KOPT-K1 (cell line): ENCODE measurements around the gene NKAIN1.

ENCODE experiments used
- H3K27ac ChIP-seq: fragments of 200-600 bp; sonication (generic); 2 replicates; pipeline ENCODE4 v1.5.1; 2016; ENCODE audit warnings: antibody characterized with exemption, mild to moderate bottlenecking, low read depth, low read length; ENCODE audit not compliant: poor library complexity, severe bottlenecking
- H3K36me3 ChIP-seq: fragments of 200-600 bp; sonication (generic); 2 replicates; pipeline ENCODE4 v1.5.1; 2017; ENCODE audit warnings: antibody characterized with exemption, mild to moderate bottlenecking, low read length, moderate library complexity; ENCODE audit not compliant: insufficient read depth
- H3K9me3 ChIP-seq: fragments of 200-600 bp; sonication (generic); 2 replicates; pipeline ENCODE4 v1.5.1; 2017; ENCODE audit warnings: antibody characterized with exemption, low read length, mild to moderate bottlenecking; ENCODE audit not compliant: insufficient read depth, poor library complexity, severe bottlenecking

The NKAIN1 gene

GRCh38 chr1:31244326-31244725 is 4.6 kb upstream of the NKAIN1 start:
- Histone ChIP-seq H3K9me3 (no peaks in the 10 kb centered on the region), H3K27ac (no peak overlapping the region), H3K36me3 (no peaks in the 10 kb centered on the region)

GRCh38 chr1:31243501-31244286 is 4.0 kb upstream of the NKAIN1 start:
- no peaks in the 10 kb centered on the region for H3K9me3 ChIP-seq
- no peak overlapping the region for H3K27ac ChIP-seq
- H3K36me3 ChIP-seq = no peaks in the 10 kb centered on the region

- no peaks in the 10 kb centered on the region for H3K9me3 ChIP-seq
- H3K36me3 ChIP-seq = no peaks in the 10 kb centered on the region
- no peak overlapping the region for H3K27ac ChIP-seq
Observed at GRCh38 chr1:31241321-31241720, 1.6 kb upstream of the NKAIN1 start.

DNA sequence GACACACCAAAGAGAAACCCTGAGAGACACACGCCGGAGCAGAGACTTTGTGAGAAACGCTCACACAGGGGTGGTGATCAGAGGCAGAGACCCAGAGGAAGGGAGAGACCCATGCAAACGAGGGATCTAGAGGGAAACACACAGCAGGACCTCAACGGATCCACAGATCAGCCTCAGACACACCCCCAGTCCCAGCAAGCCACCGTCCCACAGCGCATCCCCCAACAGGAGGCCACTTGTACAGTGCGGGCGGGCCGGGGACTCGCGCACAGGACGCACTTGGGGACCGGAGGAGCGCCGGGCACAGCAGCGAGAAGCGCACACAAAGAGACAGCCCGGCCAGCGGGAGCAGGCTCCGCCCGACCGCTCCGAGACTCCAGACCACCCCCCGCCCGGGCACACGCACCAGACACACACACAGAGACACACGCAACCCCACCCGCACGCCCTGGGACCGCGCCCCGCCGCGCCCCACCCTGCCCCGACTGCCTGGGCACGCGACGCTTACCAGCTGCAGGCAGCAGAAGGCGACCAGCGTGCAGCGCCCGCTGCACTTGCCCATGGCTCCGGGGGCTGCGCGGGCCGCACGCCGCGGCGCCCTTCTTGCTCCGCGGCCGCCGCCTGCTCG is 587 bp downstream of the NKAIN1 start:
- Histone ChIP-seq H3K27ac (no peak overlapping the region), H3K9me3 (no peaks in the 10 kb centered on the region)

DNA sequence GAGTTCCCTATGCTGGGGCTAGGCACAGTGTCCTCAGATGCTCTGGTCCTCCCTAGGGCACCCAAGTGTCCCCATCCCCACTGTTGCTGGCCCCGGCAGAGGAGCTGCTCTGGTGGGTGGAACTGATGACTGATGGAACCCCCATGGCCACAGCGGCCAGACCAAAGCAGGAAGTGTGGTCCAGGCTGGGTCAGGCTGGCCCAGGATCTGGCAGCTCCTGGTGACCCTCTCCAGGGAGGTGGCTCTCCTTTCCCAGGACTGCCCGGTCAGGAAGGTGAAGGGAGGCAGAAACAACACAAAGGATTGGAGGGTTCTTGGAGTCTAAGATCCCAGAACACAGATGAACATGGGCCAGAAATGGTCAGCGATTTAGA is 1.1 kb downstream of the NKAIN1 start:
- Histone ChIP-seq H3K9me3 (no peaks in the 10 kb centered on the region), H3K36me3 (no peaks in the 10 kb centered on the region), H3K27ac (no peak overlapping the region)

More for the DNA sequence above, 587 bp downstream of the NKAIN1 start:
- H3K36me3 ChIP-seq = no peaks in the 10 kb centered on the region

DNA sequence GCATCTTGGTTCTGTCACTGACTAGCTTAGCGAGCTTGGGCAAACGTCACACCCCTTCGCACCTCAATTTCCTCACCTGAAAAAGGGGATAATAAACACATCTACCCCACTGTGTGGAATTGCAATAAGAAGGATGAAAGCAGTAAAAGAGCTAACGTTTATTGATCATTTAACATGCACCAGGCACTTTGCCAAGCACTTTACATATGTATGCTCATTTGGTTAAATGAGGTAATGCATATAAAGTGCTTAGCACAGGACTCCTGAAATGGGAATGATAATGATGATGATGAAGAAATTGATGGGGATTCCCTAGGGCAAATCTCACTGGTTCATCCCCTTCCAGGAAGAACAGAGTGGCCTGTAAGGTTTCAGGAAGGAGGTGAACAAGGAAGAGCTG is 4.8 kb downstream of the NKAIN1 start:
- H3K36me3 ChIP-seq = no peaks in the 10 kb centered on the region
- H3K9me3 ChIP-seq = no peaks in the 10 kb centered on the region
- no peak overlapping the region for H3K27ac ChIP-seq

DNA sequence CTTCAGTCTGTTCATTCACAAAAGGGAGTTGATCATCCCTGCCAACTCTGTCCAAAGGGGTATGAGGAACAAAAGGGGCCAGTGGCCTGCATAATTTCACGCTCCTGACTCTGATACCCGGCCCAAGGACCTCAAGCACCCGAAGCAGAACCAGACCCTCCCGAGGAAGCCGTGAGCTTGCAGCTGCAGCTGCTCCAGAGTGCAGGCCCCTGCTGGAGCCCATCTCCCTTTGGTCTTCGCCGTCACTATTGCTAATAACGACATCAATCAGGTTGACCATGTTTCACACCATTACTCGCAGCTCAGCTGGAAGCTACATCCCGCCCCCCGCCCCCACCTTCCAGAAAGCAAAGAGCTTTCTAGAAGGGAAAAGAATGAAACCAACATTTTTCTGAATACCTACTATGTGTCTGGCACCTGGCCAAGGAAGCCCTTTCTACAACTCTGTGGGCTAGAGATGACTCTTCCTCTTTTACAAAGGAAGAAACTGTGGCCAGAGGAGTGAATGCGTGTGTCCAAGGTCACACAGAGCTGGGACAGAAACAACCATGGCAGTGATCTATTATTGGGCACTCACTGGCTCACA is 5.5 kb downstream of the NKAIN1 start:
- H3K27ac ChIP-seq = no peak overlapping the region
- no peaks in the 10 kb centered on the region for H3K9me3 ChIP-seq
- no peaks in the 10 kb centered on the region for H3K36me3 ChIP-seq

GRCh38 chr1:31232689-31233088 is 7.0 kb downstream of the NKAIN1 start:
- Histone ChIP-seq H3K9me3 (no peaks in the 10 kb centered on the region), H3K27ac (no peak overlapping the region)

DNA sequence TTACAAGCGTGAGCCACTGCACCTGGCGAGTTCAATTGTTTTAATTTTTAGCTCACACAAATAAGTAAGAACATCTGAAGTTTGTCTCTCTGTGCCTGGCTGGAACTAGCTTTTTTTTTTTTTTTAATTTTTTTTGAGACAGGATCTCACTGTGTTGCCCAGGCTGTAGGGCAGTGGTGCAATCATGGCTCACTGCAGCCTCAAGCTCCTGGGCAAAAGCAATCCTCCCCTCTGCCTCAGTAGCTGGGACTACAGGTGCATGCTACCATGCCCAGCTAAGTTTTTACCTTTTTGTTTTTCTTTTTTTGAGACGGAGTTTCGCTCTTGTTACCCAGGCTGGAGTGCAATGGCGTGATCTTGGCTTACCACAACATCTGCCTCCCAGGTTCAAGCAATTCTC is 7.9 kb downstream of the NKAIN1 start:
- H3K27ac ChIP-seq = no peak overlapping the region
- no peaks in the 10 kb centered on the region for H3K9me3 ChIP-seq
- no peaks in the 10 kb centered on the region for H3K36me3 ChIP-seq

More at GRCh38 chr1:31232689-31233088, 7.0 kb downstream of the NKAIN1 start:
- no peaks in the 10 kb centered on the region for H3K36me3 ChIP-seq

- Histone ChIP-seq H3K9me3 (no peaks in the 10 kb centered on the region), H3K36me3 (no peaks in the 10 kb centered on the region), H3K27ac (no peak overlapping the region)
Observed at GRCh38 chr1:31230378-31230777, 9.3 kb downstream of the NKAIN1 start.

DNA sequence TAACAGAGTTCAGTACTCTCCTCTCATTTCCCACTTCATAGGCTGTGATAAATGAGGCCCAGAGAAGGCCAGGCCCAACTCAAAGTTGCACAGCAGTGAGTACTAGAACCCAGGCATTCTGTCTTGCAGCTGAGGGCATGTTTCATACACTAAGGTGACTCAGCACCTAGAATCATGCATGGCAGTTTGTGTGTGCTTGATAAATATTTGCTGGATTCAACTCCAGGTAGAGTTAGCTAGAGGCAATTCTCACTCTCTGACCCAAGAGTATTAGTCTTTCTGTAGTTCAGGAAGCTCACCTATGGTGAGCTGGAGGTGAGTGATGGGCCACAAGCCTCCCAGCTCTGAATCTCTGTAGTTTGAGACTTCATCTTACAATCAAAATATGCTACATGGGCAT is 10.7 kb downstream of the NKAIN1 start:
- no peaks in the 10 kb centered on the region for H3K36me3 ChIP-seq
- H3K27ac ChIP-seq = no peak overlapping the region
- H3K9me3 ChIP-seq = no peaks in the 10 kb centered on the region

DNA sequence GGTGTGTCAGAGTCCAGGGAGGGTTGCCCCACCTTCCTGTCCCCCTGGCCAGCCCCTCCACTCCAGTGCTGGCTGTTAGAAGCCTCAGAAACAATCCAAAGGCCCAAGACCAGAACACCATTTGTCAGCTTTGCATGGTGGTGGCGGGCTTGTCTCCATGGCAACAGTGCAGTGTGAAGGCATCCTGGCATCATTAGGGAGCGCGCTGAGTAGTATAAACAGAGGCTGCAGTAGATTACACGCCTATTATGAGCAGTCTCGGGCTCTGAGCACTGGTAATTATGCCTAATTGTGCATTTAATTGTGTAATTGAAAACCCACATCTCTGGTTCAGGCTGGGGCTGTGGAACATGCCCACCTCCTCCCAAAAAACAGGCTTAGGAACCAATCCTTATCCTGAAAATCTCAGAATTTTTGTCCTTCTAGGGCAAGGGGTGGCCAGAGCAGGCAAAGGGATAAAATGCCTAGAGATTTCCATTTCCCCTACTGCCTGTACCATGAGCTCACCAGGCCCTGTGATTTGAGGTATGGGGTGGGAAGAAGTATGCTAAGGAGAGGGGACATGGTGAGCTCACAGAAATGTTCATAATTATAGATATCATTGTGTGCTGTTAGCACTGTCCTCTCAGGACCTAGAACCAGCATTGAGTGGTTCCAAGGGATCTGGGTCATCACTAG is 11.7 kb downstream of the NKAIN1 start:
- H3K9me3 ChIP-seq = no peaks in the 10 kb centered on the region
- no peaks in the 10 kb centered on the region for H3K36me3 ChIP-seq
- H3K27ac ChIP-seq = no peak overlapping the region

DNA sequence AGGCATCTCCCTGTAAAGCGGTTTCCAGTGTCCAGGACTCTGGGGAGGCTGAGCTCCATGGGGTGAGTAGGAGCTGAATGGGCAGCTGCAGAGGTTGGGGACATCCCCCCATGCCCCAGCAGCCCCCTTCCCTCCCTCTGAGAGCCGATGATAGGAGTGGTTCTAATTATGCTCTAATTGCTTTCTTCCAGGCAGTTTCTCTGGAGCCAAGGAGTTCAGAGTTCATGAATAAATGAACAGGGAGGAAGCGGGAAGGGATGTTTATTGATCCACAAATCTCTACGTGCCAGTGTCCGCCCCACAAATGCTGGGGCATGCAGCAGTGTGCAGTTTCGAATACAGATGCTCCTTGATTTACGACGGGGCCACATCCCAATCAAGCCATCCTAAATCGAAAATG is 15.6 kb downstream of the NKAIN1 start:
- Histone ChIP-seq H3K36me3 (no peaks in the 10 kb centered on the region), H3K27ac (no peak overlapping the region), H3K9me3 (no peaks in the 10 kb centered on the region)

GRCh38 chr1:31222176-31222575 is 17.5 kb downstream of the NKAIN1 start:
- no peaks in the 10 kb centered on the region for H3K9me3 ChIP-seq
- H3K27ac ChIP-seq = no peak overlapping the region
- no peaks in the 10 kb centered on the region for H3K36me3 ChIP-seq

GRCh38 chr1:31221072-31221471 is 18.6 kb downstream of the NKAIN1 start:
- H3K9me3 ChIP-seq = no peaks in the 10 kb centered on the region
- no peak overlapping the region for H3K27ac ChIP-seq
- no peaks in the 10 kb centered on the region for H3K36me3 ChIP-seq
